HG02884 (cell line): Measurements from ENCODE around the gene ITIH3.

Experiments used
- ATAC-seq: cut with Tn5 transposase; IDR thresholded peaks from one replicate; pipeline ENCODE4 v1.9.1; 2021; ENCODE audit warnings: mild to moderate bottlenecking, moderate library complexity; ENCODE audit not compliant: unreplicated experiment

The ITIH3 gene

DNA sequence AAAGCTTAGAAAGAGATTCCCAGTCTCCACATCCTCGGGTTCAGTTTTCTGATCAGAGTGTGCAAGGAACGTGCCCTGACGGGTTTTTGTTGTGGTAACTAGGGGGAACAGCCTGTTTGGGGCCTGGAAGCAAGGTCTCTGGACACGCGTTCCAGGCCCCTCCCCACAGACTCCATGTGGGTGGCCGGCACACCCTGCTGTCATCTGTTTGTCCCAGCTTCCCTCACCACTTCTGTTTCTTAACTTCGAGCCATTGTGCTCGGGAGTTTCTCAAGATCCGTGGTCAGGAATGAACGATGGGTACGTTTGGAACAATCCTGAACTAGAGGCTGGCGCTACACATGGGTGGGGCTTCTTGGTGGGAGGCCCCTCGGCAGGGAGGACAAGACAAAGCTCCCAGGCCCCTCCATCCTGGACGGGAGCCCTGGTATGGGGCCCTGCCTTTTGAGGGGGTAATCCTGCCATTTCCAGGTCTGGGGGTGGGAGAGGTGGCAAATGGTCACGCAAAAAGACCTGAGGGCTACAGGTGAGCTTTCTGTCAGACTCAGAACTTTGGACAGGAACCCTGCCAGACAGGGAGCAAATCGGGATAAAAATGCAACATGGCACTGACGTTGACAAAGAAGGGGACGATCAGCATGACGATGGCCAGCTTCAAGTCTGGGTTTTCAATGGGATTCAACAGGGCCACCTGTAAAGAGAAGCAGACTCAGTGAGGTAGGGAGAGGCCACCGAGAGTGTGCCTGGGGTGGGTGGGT is 48.7 kb downstream of the ITIH3 start:
- no peak for ATAC-seq

DNA sequence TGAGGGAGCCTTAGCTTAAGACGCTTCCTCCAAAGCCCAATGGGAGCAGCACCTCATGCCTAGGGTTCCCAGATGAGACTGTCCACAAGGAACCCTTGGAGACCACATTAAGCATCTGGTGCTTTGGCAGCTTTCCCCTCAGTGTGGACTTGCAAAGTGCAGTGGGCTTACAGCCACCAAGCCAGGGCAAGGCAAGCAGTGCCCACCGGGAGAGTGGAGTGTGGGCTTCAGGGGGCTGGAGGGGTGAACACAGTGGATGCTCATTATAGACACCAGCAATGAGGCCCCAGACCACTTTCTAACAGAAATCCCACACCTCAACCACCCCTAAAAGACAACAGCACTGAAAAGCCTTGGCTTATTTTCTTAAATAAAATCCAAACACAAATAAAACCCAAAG is 49.3 kb downstream of the ITIH3 start:
- ATAC-seq, result no peak

DNA sequence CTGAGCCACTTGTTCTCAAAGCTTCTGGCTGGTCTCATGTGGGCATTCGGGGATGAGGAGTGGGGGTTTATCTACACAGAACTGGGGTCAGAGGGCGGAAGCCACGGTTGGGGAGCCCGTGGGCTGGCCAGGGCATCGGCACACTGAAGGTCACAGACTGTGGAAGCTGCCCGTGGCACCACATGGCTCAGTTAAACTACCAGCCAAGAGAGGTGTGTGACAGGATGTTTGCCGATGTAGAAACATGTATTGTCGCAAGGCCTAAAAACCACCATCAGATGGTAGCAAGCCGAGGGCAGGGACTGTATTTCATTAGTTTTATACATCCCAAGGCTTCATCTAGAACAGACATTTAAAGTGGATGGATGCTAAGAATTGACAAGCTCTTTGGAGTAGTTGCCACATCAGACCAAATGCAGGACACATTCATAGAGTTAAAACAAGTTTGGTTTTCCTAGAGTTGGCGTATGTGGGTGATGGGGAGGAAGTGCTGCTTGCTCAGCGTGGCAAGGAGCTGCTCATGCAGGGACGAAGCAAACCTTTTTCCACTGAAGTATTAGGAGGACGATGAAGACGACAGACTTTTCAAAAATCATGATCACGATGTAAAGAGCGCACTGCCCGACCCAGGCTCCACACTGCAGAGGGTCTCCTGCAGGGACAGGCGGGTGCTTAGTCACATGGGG is 49.8 kb downstream of the ITIH3 start:
- no peak for ATAC-seq

DNA sequence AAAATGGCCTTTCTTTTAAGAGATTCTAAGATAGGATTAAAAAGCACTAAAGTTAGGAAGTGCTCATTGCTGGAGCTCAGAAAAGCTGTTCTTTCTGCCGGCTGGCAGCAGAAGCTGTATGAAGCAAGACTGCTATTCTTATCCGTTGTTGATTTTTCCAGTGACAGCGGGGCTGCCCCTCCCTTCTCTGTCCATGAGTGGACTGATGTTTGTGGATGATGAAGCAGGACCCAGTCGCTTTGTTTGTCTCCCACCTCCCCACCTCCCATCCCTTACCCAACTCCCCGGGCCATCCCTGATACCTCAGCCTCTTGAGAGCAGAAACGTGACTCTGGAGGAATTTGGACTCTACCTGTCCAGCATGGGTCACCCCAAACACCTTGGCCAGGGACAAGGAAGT is 50.6 kb downstream of the ITIH3 start:
- no peak for ATAC-seq

DNA sequence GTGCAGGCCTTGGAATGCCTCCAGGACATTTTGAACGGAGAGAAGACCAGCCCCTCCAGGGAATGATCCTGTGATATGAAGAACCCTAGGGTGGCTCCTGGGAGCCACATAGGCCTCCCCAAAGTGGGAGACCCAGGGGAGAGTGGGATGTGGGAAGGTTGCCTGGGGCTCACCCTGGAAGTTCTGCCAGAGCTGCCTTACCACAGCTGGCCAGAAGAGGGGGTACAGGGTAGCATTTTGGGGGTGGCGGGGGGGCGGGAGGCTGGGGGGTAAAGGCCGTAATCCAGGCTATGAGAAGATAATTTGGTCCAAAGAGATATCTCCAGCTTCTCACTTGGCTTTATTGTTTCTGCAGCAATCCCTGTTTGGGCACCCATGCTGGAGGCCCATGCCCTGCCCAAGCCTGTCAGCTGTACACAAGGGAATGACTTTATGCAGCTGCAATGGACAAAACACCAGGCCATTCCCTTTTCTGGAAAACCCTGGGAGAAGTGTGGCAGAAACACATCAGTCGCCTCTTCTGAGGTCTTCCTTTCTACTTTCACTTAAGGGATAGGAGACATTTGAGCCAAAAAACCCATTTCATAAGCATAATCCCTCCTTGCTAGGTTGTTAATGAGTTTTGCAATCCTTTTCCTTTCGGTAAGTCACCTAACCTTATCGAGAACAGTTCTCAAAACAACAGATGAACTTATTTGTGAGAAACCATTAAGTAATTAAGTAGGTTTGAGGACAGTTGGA is 51.3 kb downstream of the ITIH3 start:
- no peak for ATAC-seq

DNA sequence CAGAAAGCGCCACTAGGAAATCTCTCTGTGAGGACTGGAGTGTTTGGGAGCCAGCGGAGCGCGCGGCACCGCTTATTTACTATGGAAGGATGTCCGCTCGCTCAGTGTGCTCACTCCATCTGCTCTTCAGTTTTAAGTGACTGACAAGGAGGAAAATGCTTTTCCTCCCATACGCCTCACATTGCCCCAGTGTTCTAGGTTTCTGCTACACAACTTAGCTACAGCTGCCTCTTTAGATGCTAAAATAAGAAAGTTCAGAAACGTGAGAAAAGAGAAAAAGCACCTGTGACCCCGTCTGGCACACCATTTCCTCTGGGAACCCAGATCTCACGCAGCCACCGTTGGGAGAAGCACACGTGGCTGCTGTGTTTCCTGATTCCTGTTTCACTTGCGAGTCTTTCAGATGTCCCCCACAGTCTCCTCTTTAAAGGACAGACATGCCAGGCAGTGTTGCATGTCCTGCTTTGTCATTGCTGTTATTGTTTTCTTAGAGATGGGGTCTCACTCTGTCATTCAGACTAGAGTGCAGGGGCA is 51.9 kb downstream of the ITIH3 start:
- no peak for ATAC-seq

DNA sequence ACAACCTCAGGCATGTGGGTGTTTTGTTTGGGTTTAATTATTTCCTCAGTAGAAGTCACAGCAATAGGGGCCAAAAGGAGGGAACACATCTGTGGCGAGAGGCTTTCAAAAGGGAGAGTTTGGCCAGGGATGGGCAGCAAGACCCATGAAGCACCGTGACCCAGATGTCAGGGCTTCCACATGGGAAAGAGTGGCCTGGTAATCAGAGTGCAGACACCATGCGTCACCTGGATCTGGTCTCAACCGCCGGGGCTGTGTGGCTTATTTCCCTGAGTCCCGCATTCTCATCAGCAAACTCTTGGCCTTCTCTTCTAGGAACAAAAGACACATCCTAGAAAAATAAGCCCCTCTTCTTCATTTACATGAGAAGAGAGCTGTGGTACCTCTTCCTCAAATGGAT is 52.6 kb downstream of the ITIH3 start:
- ATAC-seq, result no peak

DNA sequence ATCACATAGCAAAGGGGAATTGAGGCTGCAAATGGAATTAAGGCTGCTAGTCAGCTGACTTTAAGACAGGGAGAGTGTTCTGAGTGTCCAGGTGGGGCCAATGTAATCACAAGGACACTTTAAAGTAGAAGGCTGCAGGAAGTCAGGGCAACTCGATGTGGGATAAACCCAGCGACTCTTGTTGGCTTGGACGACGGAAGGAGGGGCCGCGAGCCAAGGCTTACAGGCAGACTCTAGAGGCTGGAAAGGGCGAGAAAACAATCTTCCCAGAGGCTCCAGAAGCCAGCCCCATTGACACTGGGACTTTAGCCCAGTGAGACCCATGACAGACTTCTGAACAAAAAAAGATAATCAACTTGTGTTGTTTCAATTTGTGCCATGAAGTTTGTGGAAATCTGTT is 53.1 kb downstream of the ITIH3 start:
- no peak for ATAC-seq

DNA sequence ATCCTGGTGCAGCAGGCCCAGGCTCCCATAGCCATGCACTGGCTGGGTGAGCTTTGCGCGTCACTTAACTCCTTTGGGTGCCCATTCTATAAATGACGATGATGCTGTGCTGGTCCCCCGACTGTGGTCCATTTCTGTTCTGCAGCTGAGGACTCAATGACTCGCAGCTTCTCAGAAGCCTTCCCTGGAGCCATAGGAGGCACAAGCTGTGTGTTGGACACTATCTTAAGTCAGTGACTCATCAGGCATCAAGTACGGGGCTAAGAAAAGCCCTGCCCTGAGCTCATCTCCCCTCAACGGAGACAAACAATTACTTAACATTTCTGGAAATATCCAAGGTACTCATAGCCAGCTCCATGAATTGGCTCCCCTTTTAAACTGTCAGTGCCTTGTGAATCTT is 54.0 kb downstream of the ITIH3 start:
- ATAC-seq, result no peak

DNA sequence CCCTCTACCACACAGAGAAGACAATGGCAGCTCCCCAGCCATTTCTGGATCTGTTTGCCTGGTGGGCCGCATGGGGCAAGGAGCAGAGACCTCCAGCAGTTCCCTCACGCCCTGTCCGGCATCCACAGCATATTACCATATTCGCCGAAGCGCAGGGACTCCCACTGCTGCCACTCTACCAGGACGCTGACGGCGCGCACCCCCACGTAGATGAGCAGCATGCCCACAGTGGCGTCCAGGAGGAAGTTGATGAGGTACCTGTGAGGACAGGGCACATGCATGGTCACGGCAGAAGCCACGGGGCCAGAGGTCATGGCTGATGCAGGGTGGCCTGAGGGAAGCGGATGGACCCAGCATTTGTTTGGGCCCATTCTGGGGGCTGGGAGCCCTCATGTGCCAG is 55.1 kb downstream of the ITIH3 start:
- no peak for ATAC-seq

DNA sequence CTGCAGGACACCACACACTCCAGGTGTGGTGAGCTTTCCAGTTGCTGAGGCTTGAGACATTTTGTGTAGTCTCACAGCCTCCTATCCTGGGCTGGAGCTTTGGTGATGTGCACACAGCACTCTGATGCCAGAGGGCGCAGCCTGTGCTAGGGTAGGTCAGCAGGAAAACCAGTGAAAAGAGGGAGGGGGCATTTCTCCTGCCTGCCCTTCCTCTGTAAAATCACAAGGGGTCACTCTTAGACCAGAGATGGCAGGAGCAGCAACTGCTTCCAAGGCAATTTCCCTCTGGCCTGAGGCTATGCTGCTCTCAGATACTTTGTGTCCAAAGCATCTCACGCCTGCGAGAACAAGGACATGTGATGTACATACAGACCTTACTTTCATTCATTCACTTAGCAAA is 56.8 kb downstream of the ITIH3 start:
- ATAC-seq, result no peak

DNA sequence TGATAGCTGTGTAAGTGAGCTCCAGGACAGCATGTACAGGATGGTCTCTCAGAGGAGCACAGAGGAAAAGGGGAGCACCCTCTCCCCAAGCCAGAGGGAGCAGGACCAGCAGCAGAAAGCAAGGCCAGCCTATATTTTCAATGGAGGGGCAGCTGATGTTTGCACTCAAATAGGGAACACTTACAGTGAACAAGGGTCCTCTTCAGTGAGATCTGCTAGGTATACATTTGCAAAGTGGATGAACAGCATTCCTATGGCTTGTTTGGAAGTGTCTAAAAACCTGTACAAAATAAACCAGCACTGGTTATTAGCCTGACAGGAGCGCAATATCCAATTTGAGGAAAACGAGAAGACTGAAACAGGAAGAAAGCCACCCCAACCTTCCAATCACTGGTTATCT is 57.8 kb downstream of the ITIH3 start:
- no peak for ATAC-seq

DNA sequence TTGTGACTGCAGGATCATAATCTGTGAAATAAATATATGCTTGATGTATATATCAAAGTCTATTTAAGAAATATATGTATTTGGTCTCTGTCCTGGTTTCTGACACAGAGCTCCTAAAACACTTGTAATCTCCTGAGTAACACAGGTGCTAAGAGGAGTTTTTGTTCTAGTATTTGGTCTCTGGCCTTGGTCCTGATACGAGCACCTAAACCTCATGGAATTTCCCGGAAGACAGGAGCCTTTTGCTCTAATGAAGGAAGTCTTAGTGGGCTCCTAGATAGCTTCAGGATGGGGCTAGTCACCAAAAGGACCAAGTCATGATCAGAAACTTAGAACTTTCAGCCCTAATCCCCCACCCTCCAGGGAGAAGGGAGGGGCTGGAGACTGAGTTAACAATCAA is 59.4 kb downstream of the ITIH3 start:
- no peak for ATAC-seq

DNA sequence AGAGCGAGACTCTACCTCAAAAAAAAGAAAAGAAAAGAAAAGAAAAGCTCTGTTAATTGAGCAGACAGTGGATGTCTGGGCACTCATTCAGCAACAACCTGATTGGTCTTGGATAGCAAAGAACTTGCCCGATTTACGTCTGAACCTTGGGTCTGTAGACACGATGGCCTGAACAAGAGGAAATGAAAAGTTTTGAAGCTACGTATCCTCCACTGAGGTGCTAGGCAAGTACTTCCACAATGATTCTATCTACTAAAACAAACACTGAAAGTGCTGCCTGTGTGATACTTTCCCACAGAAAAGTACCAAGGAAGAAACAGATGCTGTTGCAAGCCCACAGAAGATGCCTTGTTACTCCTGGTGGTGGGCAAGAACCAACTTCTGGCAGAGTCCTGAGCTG is 62.1 kb downstream of the ITIH3 start:
- ATAC-seq, result no peak

DNA sequence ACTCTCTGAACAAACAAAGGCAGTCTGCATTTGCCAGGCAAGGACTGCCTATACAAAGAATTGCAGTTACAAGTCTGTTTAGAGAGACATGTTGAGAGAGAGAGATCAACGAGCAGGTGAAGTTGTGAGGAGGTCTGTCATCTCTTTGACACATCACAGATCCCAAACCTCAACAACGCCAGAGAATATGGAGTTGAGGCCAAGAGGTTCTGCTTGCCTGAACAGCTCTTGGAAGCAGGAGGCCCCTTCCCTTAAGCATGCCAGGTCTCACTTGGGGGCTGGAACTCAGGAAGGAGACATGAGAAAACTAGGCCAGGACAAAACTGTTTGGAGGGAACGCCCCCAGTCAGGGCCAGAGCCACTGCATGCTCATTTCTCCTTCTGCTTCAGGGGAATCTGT is 62.5 kb downstream of the ITIH3 start:
- ATAC-seq, result no peak

DNA sequence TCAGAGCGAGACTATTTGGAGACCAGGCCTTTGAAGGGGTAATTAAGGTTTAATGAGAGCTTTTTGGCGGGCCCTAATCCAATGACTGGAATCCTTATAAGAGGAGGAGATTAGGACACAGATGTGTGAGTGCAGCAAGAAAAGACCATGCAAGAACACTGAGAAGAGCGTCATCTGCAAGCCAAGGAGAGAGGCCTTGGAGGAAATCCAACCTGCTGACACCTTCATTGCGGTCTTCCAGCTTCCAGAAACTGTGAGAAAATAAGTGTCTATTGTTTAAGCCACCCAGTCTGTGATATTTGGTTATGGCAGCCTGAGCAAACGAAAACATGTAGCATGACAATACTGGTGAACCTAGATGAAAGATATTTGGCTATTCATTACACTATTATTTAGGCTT is 63.3 kb downstream of the ITIH3 start:
- no peak for ATAC-seq
